Choroid plexus epithelial cell (primary cell): Measurements from ENCODE around the gene TADA2B.
A peak's percentile ranks its signal among the peaks of the same experiment; 100 is the strongest.
"Not testable (repeated sequence)": the region's sequence is repeated elsewhere in the genome, so short reads cannot be mapped to it uniquely, and the experiment has no call there.

Experiments
- DNase-seq: peaks from one replicate; pipeline ENCODE4 v3.0.0-alpha.2; 2010; ENCODE audit warnings: low read depth
- H3K4me3 ChIP-seq: 2 replicates; pipeline ENCODE4 v1.5.1; 2011; ENCODE audit warnings: low read depth, mild to moderate bottlenecking, control low read depth, low read length, moderate library complexity
- TF ChIP-seq, protein P1 (sequence below): conservative IDR thresholded peaks from 2 replicates; pipeline ENCODE4 v1.5.1; 2011; ENCODE audit warnings: low read depth, mild to moderate bottlenecking, control low read depth, inconsistent platforms, low read length, moderate library complexity

The TADA2B gene

DNA sequence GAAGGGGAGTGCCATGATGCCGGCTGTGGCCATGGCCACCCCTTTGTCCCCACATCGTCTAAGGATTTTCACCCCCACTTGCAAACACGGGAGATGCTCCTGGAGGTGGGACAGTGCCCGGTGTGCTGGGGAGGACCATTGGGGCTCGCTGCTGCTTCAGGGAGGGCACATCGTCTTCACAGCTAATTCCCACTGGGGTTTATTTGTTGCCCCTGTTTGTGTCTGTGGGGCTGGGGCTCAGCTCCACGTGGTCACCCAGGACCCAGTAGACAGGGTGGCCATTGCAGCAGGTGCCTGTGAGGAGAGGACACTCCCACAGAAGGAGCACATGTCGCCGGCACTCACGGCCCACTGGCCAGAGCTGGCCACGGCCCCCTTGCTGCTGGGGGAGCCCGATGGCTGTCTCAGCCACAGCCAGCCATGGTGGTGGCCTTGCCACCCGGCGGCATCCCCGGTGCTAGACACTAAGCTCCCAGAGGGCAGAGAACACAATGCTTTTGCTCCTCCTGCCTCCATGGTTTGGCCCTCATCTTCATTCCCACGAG is 52.5 kb downstream of the TADA2B start:
- TF ChIP-seq, protein P1, sequence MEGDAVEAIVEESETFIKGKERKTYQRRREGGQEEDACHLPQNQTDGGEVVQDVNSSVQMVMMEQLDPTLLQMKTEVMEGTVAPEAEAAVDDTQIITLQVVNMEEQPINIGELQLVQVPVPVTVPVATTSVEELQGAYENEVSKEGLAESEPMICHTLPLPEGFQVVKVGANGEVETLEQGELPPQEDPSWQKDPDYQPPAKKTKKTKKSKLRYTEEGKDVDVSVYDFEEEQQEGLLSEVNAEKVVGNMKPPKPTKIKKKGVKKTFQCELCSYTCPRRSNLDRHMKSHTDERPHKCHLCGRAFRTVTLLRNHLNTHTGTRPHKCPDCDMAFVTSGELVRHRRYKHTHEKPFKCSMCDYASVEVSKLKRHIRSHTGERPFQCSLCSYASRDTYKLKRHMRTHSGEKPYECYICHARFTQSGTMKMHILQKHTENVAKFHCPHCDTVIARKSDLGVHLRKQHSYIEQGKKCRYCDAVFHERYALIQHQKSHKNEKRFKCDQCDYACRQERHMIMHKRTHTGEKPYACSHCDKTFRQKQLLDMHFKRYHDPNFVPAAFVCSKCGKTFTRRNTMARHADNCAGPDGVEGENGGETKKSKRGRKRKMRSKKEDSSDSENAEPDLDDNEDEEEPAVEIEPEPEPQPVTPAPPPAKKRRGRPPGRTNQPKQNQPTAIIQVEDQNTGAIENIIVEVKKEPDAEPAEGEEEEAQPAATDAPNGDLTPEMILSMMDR: no peak
- H3K4me3 ChIP-seq: no peak overlapping the region
- DNase-seq: no peak

DNA sequence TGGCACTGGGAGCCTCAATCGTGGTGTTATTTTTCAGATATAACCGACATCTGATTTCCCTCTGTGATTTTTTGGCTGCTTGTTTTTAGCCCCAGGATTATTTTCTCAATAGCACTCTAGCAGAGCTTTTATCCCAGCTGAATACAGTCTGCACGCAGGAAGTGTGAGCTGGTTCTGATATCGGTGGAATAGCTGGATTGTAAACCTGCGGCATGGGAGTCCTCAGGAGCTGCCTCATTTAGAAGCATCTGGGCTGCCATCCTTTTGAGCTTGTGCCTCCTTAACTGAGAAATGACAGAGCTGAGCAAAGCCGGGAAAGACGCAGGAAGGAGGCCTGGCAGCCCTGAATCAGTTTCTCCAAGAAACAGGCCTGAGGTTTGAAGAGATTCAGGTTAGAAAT is 53.1 kb downstream of the TADA2B start:
- TF ChIP-seq, protein P1: no peak
- no peak for DNase-seq
- no peak overlapping the region for H3K4me3 ChIP-seq

DNA sequence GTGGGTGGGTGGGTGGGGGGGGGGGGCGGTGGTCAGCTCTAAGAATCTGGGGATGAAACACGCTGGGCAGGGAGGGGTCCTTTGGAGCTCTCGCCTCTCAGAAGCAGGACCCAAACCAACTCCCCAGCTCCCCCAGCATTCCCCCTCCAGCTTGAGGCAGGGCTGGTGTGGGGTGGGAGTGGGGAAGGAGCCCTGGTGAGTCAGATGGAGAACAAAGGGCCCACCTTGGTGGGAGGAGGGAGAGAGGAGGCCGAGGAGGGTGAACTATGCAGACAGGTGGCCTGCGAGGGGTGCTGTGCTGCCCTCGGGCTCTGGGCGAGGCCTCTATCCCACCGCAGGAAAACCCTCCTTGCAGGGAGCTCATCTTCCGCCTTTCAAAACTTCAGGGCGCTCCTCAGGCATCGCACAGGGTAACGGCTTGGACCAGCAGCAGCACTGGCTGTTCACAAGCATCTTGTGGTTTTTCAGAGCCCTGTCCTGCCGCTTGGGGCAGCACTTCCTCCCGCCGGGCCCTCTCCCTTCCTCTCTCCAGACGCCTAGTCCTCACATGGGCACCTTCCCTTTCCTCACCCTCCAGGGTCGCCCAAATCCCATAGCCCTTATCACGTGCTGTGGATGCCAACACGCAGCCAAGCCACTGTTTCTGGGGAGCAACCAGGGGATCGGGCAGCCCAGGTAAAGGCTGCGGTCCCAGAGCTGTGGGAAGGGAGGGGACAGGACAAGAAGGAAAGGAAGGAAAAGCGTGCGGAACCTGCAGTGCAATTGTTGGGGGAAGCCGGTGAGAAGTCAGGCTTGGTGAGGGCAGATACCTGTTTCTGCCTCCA is 58.7 kb downstream of the TADA2B start:
- TF ChIP-seq, protein P1: peak; percentile 85
- DNase-seq: peak; percentile 83
- peak overlapping the region; percentile 40 for H3K4me3 ChIP-seq

DNA sequence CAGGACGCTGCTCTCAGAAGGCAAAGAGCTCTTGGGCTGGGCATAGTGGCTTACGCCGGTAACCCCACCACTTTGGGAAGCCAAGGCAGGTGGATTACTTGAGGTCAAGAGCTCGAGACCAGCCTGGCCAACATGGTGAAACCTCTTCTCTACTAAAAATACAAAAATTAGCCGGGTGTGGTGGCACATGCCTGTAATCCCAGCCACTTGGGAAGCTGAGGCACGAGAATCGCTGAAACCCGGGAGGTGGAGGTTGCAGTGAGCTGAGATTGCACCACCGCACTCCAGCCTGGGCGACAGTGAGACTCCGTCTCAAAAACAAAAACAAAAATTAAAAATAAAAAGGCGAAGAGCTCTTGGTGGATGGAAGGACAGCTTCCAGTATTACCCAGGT is 59.3 kb downstream of the TADA2B start:
- peak overlapping the region; percentile 65 for H3K4me3 ChIP-seq
- not testable (repeated sequence) for DNase-seq

DNA sequence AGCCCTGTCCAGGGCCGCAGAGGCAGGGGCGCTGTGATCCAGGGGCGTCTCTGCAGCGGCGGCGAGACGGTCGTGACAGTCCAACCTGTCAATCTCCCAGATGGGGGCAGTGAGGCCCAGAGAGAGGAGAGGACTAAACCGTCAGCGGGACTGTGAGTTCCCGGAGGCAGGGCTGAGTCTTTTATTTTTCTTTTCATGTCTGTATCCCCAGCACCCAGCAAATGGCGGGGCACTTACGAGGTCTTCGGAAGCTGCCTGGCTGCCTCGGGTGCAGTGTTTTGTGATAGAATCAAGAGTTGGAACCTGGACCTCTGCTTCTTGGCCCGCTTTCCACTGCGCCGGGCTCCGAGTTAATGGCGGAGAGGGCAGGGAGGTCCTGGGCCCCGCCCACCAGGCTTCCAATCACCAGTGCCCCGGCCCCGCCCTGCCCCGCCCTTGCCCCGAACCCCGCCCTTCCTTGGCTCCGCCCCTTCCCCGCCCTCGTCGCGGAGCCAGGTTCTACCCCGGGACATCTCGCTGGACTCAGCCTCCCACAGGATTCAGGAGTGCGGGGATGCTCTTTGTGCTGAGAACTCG is 59.9 kb downstream of the TADA2B start:
- peak; percentile 78 for DNase-seq
- TF ChIP-seq, protein P1: no peak
- H3K4me3 ChIP-seq: peak overlapping the region; percentile 65

DNA sequence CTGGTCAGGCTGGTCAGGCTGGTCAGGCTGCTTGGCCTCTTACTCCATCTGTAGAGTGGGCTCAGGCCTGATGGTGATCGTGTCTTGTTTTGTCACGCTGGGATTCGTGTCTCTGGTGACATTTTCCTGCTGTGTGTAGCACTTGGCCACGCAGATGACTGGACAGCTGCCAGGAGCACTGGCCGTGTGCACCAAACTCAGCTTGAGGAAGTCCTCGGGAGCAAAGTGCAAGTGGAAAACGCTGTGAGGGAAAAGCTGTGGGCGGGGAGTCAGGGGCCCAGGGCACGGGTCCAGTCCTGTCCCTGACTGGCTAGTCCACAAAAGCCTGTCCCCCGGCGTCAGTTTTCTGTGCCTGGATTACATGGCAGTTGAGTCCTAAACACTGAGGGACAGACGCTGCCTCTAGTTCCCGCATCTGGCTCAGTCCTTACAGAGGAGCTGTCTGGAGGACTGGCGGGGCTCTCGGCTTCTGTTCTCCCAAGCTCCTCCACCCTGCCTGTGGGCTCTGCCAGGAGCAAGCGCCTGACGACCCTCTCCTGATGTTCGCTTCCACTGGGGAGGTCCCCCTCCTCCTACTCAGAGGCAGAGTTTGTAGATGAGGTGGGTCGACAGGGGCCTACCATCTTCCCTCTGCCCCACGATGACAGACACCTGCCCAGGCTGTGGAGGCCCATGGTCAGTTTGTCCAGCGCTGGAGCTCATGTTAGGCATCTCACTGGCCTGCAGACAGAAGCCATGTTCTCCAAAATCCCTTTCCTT is 60.6 kb downstream of the TADA2B start:
- no peak for DNase-seq
- TF ChIP-seq, protein P1: no peak
- peak overlapping the region; percentile 65 for H3K4me3 ChIP-seq

DNA sequence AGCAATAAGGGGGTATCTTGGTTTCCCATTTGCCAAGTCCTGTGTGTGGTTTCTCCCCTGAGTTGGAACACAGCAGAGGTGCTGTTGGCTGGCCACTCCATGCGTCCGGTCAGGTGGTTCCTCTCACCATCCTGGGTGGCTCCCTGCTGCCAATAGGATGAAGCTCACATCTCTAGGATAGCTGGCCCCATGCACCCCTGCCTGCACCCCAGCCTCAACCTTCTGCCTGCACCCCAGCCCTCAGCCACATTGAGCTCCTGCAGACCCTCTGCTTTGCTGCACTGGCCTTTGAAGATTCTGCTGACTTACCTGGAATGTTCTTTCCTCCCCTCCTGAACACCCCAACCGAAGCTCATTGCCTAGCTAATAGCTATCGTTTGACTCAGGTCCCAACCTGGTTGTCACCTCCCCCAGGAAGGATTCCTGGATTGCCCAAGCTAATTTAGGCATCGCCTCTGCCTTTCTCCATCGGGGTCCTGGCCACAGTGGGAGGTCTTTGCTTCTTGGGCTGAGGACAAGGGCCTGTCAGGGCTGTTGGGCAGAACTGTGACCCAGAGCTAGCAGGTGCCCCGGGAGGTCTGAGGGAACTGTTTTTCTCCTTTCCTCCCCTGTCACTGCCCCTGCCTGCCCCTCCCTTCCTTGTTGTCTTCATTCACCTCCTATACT is 61.3 kb downstream of the TADA2B start:
- DNase-seq: no peak
- TF ChIP-seq, protein P1: no peak
- H3K4me3 ChIP-seq: no peak overlapping the region
